Uterus (tissue), 2 donors: Measurements from ENCODE around the gene BPTF.
"Not testable (repeated sequence)": the region's sequence is repeated elsewhere in the genome, so short reads cannot be mapped to it uniquely, and the experiment has no call there.

Experiments
- CTCF ChIP-seq, 4 experiments: fragments of 200-600 bp in 2 of 4; fragments of 450-650 bp in 2 of 4; sonication (generic) in 2 of 4; IDR thresholded peaks; one replicate each; pipeline ENCODE4 v1.5.1; 2016 to 2019; ENCODE audit warnings: antibody characterized with exemption in 4 of 4, mild to moderate bottlenecking in 2 of 4, moderate library complexity in 1 of 4
- POLR2A ChIP-seq, 2 donors: fragments of 450-650 bp; IDR thresholded peaks; one replicate each; pipeline ENCODE4 v1.6.1; 2016; ENCODE audit warnings: antibody characterized with exemption in 2 of 2, mild to moderate bottlenecking in 1 of 2, moderate library complexity in 1 of 2

GRCh38 chr17:67905298-67905697 lies 80.0 kb downstream of the BPTF start:
- not testable (repeated sequence) for TF ChIP-seq CTCF, POLR2A (IDR thresholded peaks at IDR 0.05)
